Activated naive CD4-positive, alpha-beta T cell treated with Interleukin-2 at 50 U/mL for 16 hours (primary cell): ENCODE data around the gene SLC7A9.
"Not testable (repeated sequence)": the region's sequence is repeated elsewhere in the genome, so short reads cannot be mapped to it uniquely, and the experiment has no call there.

Source experiments
- DNase-seq: peaks from one replicate; pipeline ENCODE4 v3.0.0-alpha.2; 2020

SLC7A9 gene

DNA sequence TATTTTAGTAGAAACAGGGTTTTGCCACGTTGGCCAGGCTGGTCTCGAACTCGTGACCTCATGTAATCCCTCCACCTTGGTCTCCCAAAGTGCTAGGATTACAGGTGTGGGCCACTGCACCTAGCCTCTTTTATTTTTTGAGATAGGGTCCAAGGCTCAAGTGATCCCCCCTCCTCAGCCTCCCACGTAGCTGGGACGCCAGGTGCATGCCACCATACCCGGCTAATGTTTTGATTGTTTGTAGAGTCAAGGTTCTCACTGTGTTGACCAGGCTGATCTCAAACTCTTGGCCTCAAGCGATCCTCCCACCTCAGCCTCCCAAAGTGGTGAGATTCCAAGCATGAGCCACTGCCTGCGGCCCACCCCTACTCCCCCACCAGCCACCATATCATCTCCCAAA, 6.3 kb downstream of the SLC7A9 start:
- DNase-seq: no peak

DNA sequence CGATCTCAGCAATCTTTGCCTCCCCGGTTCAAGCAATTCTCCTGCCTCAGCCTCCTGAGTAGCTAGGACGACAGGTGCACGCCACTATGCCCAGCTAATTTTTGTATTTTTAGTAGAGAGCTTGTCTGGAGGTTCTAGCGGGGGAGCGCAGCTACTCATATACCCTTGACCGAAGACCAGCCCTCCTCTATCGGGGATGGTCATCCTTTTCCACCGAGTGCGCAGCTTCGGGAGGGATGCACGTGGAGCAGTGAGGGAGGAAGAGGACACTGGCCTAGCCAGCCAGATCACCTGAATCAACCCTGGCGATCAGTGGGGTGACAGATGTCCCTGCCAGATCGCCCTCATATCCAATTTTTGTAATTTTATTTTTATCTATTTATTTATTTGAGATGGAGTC, 6.8 kb downstream of the SLC7A9 start:
- no peak for DNase-seq

DNA sequence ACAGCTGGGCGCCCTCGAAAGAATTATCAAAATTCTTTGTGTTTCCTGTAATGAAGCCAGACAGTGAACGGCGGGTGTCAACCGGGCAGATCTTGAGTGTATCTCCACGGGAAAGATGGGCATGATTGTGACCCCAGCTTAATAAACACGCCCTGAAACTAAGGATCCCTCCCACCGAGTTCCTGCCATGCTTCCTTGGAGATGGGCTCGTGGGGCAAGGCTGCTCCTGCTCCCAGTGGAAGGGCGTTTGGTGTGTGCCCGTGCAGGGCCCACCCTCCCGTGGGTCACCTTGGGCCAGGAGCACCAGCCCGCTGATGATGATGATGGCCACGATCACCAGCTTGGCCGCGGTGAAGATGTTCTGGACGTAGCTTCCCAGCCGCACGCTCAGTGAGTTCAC, 7.4 kb downstream of the SLC7A9 start:
- DNase-seq: no peak

DNA sequence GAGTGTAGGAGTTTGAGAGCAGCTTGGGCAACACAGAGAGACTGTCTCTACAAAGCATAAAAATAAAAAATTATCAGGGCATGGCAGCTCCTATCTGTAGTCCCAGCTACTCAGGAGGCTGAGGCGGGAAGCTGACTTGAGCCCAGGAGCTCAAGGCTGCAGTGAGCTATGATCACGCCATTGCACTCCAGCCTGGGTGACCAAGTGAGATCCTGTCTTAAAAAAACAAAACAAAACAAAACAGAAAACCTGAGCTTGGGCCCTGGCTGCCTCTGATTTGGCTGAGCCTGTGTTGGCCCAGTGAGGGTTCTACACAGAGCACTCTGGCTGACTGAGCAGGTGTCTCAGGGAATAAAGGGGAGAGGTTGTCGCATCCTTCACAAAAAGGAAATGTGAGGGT, 8.0 kb downstream of the SLC7A9 start:
- no peak for DNase-seq

DNA sequence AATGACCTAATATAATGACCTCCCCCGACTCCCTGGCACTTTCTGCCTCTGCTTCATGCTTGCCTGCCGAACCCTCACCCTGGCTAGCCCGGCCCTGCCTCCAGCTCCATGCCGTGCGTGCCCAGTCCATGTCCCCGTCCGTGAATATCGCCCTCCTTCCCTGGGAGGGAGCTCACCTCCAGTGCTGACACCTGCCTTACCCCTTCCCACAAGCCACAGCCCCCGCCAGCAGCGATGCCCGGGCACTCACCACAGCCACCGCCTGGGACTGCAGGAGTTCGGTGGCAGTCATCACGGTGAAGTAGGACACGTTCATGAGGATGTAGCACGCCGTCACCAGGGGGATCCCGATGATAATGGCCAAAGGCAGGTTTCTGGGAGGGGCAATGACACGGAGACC, 10.0 kb downstream of the SLC7A9 start:
- no peak for DNase-seq

DNA sequence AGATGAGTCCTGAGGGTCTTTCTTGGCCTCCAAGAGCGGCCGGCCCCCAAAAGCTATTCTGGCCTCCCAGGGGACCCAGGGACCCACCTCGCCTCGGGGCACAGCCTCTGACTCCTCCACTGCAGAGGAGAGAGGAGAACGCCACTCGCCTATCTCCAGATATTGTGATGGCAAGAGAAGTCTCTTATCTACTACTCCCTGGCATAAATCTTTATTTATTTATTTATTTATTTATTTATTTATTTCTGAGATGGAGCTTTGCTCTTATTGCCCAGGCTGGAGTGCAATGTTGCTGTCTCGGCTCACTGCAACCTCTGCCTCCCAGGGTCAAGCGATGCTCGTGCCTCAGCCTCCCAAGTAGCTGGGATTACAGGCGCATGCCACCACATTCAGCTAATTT, 11.0 kb downstream of the SLC7A9 start:
- DNase-seq: no peak

DNA sequence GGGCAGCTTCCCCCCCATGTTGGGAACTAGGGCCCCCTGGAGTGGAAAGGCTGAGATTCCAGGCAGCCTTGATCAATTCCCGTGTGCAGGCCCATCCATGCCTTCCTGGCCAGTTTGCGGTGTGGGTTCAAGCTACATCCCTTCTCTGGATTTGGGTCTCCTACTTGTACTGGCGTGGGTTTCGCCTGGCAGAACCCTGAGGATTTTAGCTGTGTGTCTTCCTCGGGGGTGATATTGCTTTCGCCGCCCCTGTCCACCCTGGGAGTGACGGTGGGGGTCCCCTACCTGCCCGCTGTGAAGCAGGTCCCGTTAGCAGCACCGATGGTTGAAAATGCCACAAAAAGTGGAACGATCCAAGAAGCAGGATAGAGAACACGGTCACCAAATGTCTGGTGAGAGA, 11.4 kb downstream of the SLC7A9 start:
- DNase-seq: no peak

DNA sequence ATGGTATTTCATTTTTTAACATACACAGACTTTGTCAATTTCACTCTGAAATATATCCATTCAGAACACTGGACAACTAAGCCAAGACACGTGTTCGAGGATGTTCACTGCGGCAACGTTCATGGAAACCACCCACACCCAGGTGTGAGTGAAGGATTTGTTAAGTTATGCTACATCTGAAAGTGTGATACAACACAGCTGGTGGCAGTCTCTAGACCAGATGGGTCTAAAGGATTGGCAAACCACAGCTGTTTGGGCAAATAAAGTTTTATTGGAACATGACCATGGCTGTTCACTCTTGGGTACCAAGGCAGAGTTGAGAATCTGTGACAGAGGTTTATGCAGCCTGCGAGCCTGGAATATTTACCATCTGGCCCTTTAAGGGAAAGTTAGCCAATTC, 12.0 kb downstream of the SLC7A9 start:
- DNase-seq: no peak

DNA sequence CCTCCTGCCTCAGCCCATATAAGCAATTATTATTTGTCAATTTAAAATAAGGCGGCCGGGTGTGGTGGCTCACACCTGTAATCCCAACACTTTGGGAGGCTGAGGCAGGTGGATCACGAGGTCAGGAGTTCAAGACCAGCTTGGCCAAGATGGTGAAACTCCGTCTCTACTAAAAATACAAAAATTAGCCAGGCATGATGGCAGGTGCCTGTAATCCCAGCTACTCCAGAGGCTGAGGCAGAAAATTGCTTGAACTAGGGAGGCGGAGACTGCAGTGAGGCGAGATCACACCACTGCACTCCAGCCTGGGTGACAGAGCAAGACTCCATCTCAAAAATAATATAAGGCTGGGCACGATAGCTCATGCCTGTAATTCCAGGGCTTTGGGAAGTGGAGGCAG, 12.7 kb downstream of the SLC7A9 start:
- not testable (repeated sequence) for DNase-seq

DNA sequence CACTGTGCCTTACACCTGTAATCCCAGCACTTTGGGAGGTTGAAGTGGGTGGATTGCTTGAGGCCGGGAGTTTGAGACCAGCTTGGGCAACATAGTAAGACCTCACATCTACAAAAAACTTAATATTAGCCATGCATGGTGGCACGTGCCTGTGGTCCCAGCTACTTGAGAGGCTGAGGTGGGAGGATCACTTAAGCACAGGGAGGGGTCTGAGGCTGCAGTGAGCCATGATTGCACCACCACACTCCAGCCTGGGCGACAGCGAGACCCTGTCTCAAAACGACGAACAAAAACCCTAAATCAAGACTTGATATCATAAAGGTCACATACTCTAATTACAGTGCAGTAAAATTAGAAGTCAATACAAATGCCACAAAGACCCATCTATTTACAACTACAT, 17.4 kb downstream of the SLC7A9 start:
- DNase-seq: no peak

DNA sequence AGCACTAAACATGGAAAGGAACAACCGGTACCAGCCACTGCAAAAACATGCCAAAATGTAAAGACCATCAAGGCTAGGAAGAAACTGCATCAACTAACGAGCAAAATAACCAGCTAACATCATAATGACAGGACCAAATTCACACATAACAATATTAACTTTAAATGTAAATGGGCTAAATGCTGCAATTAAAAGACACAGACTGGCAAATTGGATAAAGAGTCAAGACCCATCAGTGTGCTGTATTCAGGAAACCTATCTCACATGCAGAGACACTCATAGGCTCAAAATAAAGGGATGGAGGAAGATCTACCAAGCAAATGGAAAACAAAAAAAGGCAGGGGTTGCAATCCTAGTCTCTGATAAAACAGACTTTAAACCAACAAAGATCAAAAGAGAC, 21.5 kb downstream of the SLC7A9 start:
- not testable (repeated sequence) for DNase-seq

DNA sequence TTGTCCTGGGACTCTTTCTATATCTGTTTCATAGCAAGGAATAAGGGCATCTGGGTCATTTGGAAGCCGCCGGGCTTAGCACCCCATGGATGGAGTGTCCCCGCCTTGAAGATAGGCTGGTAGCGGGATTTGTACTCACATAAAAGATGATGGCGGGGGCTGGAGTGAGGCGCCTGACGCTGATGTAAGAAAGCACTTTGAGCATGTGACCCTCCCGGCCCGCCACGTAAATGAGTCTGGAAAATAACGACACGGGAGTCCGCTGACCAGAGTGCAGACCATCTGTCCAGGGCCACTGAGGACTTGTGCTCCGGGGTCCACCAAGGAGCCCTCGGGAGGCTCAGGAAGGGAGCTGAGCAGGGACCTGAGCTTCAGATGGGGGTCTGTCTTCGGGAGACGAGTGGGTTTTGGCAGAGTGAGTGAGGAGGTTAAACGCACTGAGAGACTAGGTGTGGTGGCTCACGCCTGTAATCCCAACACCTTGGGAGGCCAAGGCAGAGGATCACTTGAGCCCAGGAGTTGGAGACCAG, 25.8 kb downstream of the SLC7A9 start:
- no peak for DNase-seq

DNA sequence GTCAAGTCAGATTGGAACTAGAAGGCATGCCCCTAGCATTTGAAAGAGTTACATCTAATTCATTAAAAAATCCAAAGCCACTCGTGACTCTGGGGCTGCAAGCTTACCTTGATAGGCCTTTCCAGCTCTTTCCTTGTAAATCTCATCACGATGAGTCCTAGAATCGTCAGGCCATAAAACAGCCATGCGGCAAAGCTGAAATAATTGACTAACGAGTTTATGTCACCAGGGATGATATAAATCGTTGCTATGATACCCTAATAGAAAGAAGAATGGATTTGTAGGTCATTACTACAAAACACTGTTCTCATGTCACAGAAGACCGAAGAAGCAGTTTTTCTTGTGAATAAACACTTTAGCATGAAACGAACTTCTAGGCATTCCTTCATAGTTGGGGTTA, 27.5 kb downstream of the SLC7A9 start:
- no peak for DNase-seq

DNA sequence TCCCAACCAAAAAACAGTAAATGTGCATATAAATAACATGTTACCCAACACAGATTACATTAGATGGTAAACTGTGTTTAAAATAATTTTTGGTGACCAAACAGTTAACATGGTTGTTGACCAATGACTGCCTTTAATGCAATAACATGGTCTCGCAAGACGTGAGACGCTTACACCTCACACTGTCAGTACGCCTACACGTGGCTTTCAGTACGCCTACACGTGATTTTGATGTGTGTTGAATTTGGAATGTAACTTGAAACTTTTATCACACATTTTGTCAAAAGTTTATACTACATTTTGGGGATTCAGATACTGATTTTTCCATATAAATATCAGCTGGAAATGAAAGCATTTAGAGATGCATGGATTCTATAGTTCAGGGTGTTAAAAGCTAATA, 32.0 kb downstream of the SLC7A9 start:
- DNase-seq: peak; percentile 34

DNA sequence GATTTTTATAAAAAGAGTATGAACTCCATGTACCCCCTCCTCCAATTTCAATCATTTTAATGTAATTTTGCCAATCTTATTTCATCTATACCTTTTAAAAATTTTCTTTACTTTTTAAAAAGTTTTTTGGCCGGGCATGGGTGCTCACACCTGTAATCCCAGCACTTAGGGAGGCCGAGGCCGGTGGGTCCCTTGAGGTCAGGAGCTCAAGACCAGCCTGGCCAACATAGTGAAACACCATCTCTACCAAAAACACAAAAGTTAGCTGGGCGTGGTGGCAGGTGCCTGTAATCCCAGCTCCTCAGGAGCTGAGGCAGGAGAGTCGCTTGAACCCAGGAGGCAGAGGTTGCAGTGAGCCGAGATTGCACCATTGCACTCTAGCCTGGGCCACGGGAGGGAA, 36.2 kb downstream of the SLC7A9 start:
- DNase-seq: not testable (repeated sequence)

DNA sequence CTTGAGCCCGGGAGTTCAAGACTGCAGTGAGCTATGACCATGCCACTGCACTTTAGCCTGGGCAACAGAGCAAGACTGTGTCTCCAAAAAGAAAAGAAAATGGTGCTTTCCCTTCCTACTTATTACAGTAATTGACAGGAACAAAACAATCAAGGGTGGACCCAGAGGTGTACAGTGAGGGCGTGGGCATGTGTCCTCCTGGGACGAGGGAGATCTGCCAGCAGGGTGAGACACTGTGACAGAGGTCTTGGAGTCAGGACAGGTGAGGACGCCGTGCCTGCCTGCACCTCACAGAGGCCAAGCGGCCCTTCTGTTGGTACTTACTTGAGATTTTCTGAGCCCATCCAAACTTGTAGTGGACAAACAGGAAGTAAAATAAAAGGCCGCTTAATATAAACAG, 36.7 kb downstream of the SLC7A9 start:
- DNase-seq: not testable (repeated sequence)

DNA sequence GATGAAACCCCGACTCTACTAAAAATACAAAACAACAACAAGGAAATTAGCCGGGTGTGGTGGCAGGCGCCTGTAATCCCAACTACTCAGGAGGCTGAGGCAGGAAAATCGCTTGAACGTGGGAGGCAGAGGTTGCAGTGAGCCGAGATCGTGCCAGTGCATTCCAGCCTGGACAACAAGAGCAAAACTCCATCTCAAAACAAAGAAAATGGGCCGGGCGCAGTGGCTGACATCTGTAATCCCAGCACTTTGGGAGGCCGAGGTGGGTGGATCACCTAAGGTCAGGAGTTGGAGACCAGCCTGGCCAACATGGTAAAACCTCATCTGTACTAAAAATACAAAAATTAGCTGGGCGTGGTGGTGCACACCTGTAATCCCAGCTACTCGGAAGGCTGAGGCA, 37.5 kb downstream of the SLC7A9 start:
- DNase-seq: not testable (repeated sequence)

DNA sequence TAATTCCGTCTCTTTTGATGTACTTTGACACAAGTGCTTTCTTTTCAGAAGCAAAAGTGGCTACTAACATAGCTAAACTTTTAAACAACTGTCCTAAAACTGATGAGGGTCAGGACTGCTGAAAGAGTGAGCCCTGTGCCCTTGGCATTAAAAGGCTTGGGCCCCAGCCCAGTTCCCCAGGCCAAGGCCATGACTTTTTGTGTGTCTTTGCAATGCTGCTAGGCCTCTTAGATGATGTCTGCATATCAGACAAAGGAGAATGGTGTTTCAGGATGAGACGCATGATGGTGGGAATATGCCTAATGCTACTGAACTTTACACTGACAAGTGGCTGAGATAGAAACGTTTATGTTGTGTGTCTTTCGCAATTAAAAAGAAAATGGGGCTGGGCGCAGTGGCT, 38.0 kb downstream of the SLC7A9 start:
- no peak for DNase-seq

DNA sequence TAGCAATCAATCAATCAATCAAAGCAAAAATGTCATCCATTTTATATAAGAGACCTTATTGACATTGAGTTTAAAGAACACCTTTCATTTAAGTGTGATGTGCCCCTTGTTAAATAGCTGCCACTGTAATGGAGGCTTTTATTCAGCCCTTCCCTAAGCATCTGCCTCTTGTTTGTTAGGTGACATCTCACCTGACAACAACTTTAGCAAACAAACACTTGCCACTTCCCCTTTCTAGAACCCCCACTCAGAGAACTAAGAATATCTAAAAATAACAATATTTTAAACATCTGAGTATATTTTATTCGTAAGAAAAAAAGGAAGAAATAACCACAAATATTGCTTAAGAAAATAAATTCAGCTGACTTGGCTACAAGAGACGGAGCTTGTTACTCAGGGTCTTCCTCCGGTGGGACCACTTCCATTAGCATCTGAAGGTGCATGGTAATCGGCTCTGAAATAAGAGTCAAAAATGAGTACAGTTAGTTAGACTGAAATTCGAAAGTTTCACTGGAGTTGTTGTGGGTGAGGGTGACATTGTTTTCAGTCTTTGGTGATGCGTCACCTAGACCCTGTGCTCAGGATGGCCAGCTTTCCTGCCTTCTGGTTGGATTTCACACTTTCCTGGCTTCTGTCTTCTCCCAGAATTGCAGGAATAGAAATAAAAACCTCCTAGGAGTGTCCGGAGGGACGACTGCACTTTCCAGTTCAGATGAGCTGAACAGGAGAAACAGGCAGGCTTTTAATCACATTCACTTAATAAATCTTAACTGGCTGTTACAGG, 39.1 kb downstream of the SLC7A9 start:
- DNase-seq: no peak

DNA sequence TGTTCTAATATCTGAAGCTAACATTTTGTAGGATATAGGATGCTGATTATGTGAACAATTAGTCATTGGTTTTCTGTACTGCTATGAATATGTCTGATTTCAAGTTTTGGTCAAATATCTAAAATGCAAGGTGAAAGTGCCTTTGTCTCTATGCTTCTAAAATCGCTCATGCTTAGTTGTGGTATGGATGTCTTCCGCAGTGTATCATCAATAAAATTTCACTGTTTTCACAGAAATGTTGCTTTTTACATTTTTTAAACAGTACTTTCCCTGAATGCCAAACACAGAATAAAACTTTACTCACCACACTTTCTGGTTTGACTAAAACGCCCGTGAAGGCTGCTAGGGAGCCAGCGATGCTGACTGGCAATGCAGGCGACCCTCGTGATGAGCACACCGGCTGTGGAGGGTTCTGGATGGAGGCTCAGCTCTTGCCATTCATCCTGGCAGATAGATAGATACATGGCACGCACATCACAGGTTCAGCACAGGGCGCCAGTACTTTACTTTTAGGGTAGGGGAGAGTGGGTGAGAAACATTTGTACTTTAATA, 40.1 kb downstream of the SLC7A9 start:
- DNase-seq: no peak

DNA sequence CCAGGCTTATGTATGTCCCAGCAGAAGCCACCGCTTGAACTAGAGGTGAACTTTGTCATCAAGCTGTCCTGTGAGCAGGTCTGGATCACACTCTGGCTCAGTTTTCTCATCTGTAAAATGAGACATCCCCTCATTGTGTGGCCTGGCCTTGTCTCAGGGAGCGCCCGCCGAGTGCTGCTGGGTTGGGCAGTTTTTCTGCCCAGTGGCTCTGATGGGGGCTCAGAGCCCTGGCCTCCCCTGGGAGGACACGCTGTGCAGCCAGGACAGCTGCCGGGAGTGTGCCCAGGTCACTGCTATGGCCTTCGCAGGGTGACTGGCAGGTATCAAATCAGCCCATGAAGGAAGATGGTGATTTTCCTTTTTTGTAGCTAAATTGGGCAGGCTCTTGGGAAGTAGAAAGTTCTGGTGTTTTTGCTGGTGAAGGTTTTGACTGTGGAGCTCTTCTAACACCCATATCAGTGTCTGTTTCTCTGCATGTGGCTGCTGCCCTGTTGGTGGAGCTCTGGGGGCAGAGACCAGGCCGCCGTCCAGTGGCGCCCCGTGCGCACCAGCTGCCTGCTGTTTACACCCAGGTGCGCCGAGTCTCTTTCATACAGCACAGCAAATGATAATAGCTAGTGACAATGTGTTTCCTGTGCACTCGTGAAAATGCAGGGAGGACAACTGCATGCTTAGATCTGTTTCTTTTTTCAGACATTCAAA, 40.8 kb downstream of the SLC7A9 start:
- no peak for DNase-seq

DNA sequence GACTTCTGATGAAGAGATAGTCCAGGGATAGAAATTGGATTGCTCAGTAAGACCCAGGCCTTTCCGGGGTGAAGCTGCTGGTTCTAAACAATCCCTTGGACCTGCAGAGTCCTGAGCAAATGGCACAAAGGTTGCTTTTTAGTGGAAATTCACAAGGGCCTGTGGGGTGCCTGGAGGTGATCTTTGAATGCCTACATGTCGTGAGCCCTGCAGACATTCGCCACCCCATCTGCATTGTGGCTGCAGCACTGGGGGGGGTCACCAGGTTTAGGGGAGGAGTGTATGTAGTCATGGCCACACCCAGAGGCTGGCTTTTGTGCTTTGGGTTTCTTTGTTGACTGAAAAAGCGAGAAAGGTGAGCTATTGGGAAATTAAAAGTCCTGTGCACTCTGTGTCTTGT, 41.4 kb downstream of the SLC7A9 start:
- DNase-seq: no peak

DNA sequence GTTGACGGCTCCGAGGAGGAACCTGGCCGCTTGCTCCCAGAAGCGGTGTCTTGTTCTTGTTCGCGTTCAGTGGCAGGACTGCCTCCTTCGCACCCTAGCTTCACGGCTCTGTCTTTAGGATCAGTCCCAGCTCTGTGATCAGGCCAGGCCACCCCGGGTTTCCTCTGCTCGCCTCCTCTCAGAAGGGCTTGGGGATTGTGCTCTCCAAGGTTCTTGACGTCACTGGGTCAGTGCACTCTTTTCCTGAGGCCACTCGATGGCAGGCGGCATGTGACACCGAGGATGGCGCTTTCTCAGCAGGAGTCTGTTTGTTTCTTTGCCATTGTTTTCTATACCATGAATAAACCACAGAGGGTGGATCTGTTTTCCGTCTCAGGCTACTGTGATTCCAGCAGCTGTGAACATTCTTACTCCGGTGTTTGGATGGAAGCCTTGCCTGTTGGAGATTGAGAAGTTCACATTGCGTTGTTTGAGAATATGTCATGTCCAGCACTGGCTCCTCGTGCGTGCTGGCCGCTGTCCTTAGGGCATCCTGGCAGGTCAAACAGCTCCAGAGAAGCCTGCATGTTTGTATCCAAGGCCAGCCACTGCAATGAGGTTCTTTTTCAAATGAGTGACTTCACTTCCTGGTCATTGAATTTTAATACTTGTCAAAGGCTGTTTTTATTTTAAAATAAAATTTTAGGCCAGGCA, 44.5 kb downstream of the SLC7A9 start:
- no peak for DNase-seq
